Adrenal gland (tissue), 12 donors: Measurements from ENCODE around the gene ARAP2. TPM values are rescaled to one million over a fixed set of nuclear protein-coding genes. Genes with fewer than 3 reads are reported as not detected.

Source experiments
- DNase-seq, 7 donors: peaks; one replicate each; pipeline ENCODE4 v3.0.0-alpha.2; 2019 to 2020
- H3K27ac ChIP-seq, 5 donors: fragments of 200-600 bp; sonication (generic) in 4 of 5; 1 replicate in 3 of 5; 2 replicates in 2 of 5; pipeline versions ENCODE4 v1.5.1 to v1.8.0; 2016 to 2020; ENCODE audit warnings: mild to moderate bottlenecking in 1 of 5
- H3K27me3 ChIP-seq: fragments of 200-600 bp; 2 replicates; pipeline ENCODE4 v1.8.0; 2021
- H3K36me3 ChIP-seq, 2 donors: fragments of 200-600 bp; replicated peaks in 1 of 2; 1 replicate in 1 of 2; 2 replicates in 1 of 2; pipeline versions ENCODE4 v1.5.1 to v1.8.0; 2018 to 2022
- H3K4me1 ChIP-seq, 2 donors: fragments of 200-600 bp; replicated peaks in 1 of 2; 1 replicate in 1 of 2; 2 replicates in 1 of 2; pipeline versions ENCODE4 v1.5.1 to v1.8.0; 2018 to 2021
- H3K4me3 ChIP-seq, 4 donors: fragments of 200-600 bp; sonication (generic) in 3 of 4; one replicate each; pipeline ENCODE4 v1.5.1; 2016 to 2018
- H3K9me3 ChIP-seq, 3 donors: fragments of 200-600 bp; sonication (generic) in 1 of 3; replicated peaks in 1 of 3; 1 replicate in 2 of 3; 2 replicates in 1 of 3; pipeline versions ENCODE4 v1.5.1 to v1.8.0; 2016 to 2021
- POLR2A ChIP-seq, 2 donors: fragments of 450-650 bp; IDR thresholded peaks; one replicate each; pipeline ENCODE4 v1.6.1; 2017; ENCODE audit warnings: antibody characterized with exemption in 2 of 2, mild to moderate bottlenecking in 2 of 2, moderate library complexity in 1 of 2
- WGBS, 4 donors: extraction: QIAGEN DNeasy Blood & Tissue Kit in 2 of 4; methylation state at CpG; one replicate each; pipeline versions ENCODE4 v1.1.5 to v1.1.7; 2013 to 2017; 5-methylcytosine and 5-hydroxymethylcytosine counted together
- intact Hi-C, 2 donors: fragments of 100-400 bp; cut with DNase I; formaldehyde crosslinking; loops; one replicate each; pipeline versions ENCODE4 v1.14.1 to v1.15.0; 2022 to 2023
- polyA plus RNA-seq, 3 donors: library from polyadenylated mRNA; stranded (reverse); fragments of 200-250 nt in 2 of 3; fragments of 350-450 nt in 1 of 3; fragmentation: Illumina TruSeq in 1 of 3; extraction: RNeasy Lipid Tissue Mini Kit (QIAGEN cat#74804) in 1 of 3; gene quantifications; one replicate each; pipeline ENCODE4 v1.2.3, GENCODE V29; 2013 to 2014
- total RNA-seq, 9 donors: library from RNA; depleted of rRNA in 4 of 9; stranded (reverse); fragments of >200 nt in 4 of 9; fragments of 120-200 nt in 1 of 9; fragmentation: NEBNext Ultra II Directional in 1 of 9; extraction: Animal tissue kit (Norgen Biotek cat#: 25700) in 1 of 9; gene quantifications; one replicate each; pipeline versions ENCODE4 v1.1.0 to v1.2.4, GENCODE V29; 2013 to 2023
- TF ChIP-seq, protein P1 (sequence below), 6 experiments: fragments of 450-650 bp in 4 of 6; fragments of 200-600 bp in 2 of 6; sonication (generic) in 1 of 6; IDR thresholded peaks; 1 replicate in 5 of 6; 2 replicates in 1 of 6; pipeline versions ENCODE4 v1.5.1 to v1.8.0; 2016 to 2021; ENCODE audit warnings: antibody characterized with exemption in 6 of 6, mild to moderate bottlenecking in 2 of 6, moderate library complexity in 1 of 6
- donor health status: healthy with polysubstance abuse.
- donor health status: Bipolar disorder and iron deficiency.
- donor health status: DM: yes; HTN: yes; CAD: no.
- donor health status: DM: no; HTN: no; CAD: no.
- donor health status: DM: no; HTN: no; CAD: no.
- donor health status: DM: yes; HTN: yes; CAD: no.

Gene ARAP2
- total and polyA plus RNA-seq, 12 donors = 0.81 to 23.7 (median 4.4) TPM

DNA sequence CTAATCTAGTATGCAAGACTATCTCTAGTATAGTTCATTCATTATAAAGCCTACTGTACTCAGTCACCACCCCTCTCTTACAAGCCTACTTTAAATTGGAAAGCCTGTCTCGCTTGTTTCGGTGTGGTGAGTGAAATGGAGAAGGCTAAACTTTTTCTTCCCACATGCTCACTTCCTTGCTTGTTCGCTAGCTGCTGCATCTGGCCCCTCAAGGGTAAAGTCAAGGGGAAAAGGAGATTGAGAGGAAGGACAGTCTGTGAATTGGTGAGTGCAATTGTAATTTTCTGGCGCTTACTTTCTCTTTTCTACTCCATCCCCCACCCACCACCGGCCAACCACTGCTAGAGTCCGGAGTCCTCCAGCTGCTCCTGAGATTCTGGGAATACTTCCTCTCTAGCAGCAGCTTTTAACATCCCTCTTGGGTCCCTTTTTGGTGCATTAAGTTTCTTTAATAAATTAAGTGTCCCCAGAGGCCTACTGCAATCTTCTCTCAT, 12.1 kb upstream of the ARAP2 start:
- Histone ChIP-seq H3K4me1 (no peaks in the 10 kb centered on the region), H3K36me3 (no peaks in the 10 kb centered on the region), H3K9me3 (no peaks in the 10 kb centered on the region), H3K27ac (no peak overlapping the region), H3K27me3 (no peaks in the 10 kb centered on the region), H3K4me3 (no peak overlapping the region)
- intact Hi-C loops = no loop called here
- no peak for DNase-seq
- 67 to 72% (median 69%) methylated on average over 6 of the region's 6 CpGs for WGBS, 4 donors
- no peak for TF ChIP-seq POLR2A (IDR thresholded peaks at IDR 0.05)
- TF ChIP-seq, protein P1, sequence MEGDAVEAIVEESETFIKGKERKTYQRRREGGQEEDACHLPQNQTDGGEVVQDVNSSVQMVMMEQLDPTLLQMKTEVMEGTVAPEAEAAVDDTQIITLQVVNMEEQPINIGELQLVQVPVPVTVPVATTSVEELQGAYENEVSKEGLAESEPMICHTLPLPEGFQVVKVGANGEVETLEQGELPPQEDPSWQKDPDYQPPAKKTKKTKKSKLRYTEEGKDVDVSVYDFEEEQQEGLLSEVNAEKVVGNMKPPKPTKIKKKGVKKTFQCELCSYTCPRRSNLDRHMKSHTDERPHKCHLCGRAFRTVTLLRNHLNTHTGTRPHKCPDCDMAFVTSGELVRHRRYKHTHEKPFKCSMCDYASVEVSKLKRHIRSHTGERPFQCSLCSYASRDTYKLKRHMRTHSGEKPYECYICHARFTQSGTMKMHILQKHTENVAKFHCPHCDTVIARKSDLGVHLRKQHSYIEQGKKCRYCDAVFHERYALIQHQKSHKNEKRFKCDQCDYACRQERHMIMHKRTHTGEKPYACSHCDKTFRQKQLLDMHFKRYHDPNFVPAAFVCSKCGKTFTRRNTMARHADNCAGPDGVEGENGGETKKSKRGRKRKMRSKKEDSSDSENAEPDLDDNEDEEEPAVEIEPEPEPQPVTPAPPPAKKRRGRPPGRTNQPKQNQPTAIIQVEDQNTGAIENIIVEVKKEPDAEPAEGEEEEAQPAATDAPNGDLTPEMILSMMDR (IDR thresholded peaks at IDR 0.05) = no peak

DNA sequence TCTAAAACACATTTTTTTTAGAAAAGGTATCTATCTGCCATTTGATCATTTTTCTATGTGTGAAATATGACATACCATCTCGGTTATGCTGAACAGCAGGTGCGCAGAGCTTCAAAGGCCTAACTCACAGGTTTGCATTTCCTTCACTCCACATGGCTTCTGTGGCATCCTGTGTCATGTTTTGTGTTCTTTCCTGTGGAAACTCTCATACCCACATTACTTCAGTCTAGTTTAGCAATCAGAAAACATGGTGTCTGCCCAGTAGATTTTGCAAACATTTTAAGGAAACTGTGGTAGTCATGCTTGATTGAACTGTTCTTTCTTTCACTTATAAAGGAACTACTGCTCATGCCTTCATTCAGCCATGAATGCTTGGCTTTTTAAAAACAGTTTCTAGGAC, 11.3 kb upstream of the ARAP2 start:
- TF ChIP-seq, protein P1 (IDR thresholded peaks at IDR 0.05) = no peak
- TF ChIP-seq POLR2A (IDR thresholded peaks at IDR 0.05) = no peak
- 75 to 85% (median 78%) methylated on average over 2 of the region's 2 CpGs for WGBS, 4 donors
- no peaks in the 10 kb centered on the region for H3K27me3 ChIP-seq

DNA sequence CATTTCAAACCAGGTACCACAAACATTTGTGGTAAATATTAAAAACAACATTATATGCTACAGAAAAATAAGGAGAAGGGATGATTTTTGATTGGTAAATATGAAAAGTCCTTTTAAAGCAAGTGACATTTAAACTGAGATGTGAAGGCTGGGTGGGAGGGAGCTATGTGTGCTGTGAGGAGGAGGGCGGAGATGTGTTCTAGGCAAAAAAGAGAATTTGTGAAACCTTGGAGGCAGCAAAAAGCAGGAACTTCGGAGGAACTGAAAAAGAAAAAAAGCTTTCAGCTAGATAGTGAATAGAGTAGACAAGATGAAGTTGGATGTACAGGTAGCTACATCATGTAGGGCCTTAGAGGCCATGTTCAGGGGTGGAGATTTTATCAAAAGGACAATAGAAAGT, 10.1 kb upstream of the ARAP2 start:
- Histone ChIP-seq H3K9me3 (no peaks in the 10 kb centered on the region), H3K27ac (no peak overlapping the region), H3K36me3 (no peaks in the 10 kb centered on the region), H3K4me3 (no peak overlapping the region), H3K4me1 (no peaks in the 10 kb centered on the region), H3K27me3 (no peaks in the 10 kb centered on the region)
- WGBS, 4 donors = 54 to 78% (median 73%) methylated on average over 2 of the region's 2 CpGs
- intact Hi-C loops = no loop called here
- TF ChIP-seq, protein P1 (IDR thresholded peaks at IDR 0.05) = no peak
- TF ChIP-seq POLR2A (IDR thresholded peaks at IDR 0.05) = no peak
- DNase-seq = no peak

More for the DNA sequence above, 11.3 kb upstream of the ARAP2 start:
- H3K4me1 ChIP-seq = no peaks in the 10 kb centered on the region
- H3K9me3 ChIP-seq = no peaks in the 10 kb centered on the region
- H3K4me3 ChIP-seq = no peak overlapping the region
- intact Hi-C loops = no loop called here
- no peaks in the 10 kb centered on the region for H3K36me3 ChIP-seq
- no peak overlapping the region for H3K27ac ChIP-seq
- peak in 2 of 7 donors; percentile 4 to 16 for DNase-seq

DNA sequence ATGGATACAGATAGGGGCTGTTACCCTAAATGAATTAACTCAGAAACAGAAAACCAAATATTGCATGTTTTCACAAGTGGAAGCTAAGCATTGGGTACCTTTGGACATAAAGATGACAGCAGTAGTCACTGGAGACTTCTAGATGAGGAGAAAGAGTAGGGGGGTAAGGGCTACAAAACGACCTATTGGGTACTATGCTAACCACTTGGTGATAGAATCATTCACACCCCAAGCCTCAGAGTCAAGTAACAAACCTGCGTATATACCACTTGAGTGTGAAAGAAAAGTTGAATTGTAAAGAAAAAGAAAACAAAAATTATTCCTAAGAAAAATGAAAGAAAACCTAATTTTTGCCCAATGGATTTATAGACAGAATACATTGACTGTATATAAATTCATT, 7.7 kb upstream of the ARAP2 start:
- no peak for DNase-seq
- intact Hi-C loops = no loop called here
- H3K4me1 ChIP-seq = no peaks in the 10 kb centered on the region
- H3K9me3 ChIP-seq = no peaks in the 10 kb centered on the region
- H3K27me3 ChIP-seq = no peaks in the 10 kb centered on the region
- no peaks in the 10 kb centered on the region for H3K36me3 ChIP-seq
- no peak overlapping the region for H3K4me3 ChIP-seq
- H3K27ac ChIP-seq = no peak overlapping the region
- no peak for TF ChIP-seq POLR2A (IDR thresholded peaks at IDR 0.05)
- TF ChIP-seq, protein P1 (IDR thresholded peaks at IDR 0.05) = no peak
- WGBS, 4 donors = 63 to 80% (median 71%) methylated on average over 2 of the region's 2 CpGs
